IPS-NIHi11 (cell line): ENCODE results near the gene LSS.
A peak's percentile ranks its signal among the peaks of the same experiment; 100 is the strongest.

Source experiments
- DNase-seq: peaks from one replicate; pipeline ENCODE4 v3.0.0; 2012; ENCODE audit warnings: mixed read lengths, low spot score

The LSS gene

GRCh38 chr21:46218906-46219590 lies 9.5 kb downstream of the LSS start:
- no peak for DNase-seq

DNA sequence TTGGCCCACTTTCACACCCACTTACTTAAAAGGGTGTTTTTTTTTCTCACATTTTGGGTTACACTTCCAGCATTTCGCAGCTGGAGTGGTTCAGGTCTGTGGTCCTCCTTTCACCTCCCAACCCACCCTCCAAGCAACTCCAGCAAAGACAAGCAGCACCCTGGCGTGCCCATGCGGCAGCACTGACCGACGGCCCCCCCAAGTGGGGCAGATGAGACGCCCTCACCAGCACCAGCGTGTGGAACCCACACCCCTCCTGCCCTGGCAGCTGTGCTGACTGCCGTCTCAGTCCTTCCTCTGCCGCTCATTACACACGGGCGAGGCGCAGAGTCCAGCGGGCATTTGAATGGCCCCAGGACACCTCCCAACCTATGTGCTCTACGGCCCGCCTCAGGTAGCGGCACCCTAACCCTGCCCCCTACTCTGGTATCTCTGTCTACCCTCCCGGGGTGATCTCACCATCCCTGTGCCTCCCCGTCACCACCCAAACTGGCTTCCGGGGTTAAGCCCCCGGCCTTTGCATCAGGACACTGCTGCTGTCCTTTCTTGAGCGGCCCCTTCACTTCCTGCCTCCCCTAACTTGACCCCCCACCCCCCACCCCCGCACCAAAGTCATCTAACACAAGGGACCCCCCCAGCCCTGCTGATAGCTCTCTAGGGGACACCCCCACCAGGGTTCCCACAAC lies 10.9 kb downstream of the LSS start:
- no peak for DNase-seq

DNA sequence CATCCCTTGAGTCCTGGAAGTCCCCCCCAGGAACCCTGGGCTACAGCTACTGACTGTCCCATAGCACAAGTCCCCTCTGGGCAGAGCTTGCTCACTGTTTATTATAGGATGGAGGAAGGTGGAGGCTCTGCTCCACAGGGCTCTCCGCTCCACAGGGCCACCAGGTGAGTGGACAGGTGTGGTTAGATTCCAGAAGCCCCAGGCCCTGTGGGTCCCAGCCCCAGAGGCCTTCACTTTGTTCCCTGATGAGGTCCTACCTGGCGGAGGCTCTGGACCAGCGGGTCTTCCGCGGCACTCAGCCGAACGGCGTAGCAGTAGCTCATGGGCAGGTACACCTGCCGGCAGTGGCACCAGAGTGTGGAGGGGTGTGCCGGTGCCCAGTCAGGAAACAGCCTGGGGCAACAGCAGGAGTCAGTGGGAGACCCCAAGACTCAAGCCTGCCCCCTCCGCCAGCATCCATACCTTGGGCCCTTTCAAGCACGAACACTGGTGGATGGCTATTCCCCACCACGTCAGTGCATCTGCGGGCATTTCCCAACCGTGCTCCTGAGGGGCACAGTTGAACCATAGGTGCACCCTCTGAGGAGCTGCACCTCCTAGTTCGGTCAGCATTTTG lies 12.3 kb downstream of the LSS start:
- DNase-seq, result no peak

GRCh38 chr21:46215436-46216131 lies 13.0 kb downstream of the LSS start:
- no peak for DNase-seq

DNA sequence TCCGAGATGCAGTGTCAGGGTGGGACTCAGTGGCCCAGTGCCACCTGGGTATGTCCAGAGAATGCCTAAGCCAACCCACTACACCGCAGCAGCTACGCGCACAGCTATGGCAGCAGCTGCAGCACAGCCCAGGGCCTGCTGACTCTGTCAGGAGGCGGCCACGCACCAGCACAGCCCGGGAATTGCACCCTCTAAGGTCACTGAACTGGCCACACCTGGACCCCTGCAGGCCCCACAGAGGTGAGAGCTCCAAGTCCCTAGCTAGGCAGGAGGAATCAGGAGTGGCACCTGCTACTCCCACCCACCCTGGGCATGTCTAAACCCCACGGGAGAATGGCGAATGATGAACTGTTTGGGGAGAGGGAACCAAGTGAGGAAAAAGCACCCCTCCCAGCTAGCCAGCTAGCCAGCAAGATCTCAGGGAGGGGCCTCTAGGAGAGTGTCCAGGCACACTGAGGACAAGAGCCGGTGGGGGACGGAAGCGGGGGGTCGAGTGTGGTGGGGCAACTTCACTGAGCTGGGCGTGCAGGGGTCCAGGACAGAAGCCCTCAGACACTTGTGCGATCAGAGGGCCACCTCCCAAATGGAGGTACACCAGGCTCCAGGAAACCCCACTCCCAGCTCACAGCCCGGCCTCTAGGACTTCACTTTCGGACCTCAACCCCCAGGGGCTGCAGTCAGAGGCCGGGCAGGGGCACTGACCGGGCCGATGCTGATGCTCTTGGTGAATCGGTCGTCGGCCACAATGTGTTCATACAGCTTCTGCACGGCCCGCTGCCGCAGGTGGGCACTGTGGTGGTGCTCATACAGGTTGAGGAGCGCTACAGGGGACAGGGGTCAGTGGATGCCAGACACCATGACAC lies 13.9 kb downstream of the LSS start:
- no peak for DNase-seq

GRCh38 chr21:46213620-46214286 lies 14.8 kb downstream of the LSS start:
- DNase-seq, result no peak

- DNase-seq, result no peak
These were observed 15.7 kb downstream of the LSS start for GRCh38 chr21:46212721-46213484.

DNA sequence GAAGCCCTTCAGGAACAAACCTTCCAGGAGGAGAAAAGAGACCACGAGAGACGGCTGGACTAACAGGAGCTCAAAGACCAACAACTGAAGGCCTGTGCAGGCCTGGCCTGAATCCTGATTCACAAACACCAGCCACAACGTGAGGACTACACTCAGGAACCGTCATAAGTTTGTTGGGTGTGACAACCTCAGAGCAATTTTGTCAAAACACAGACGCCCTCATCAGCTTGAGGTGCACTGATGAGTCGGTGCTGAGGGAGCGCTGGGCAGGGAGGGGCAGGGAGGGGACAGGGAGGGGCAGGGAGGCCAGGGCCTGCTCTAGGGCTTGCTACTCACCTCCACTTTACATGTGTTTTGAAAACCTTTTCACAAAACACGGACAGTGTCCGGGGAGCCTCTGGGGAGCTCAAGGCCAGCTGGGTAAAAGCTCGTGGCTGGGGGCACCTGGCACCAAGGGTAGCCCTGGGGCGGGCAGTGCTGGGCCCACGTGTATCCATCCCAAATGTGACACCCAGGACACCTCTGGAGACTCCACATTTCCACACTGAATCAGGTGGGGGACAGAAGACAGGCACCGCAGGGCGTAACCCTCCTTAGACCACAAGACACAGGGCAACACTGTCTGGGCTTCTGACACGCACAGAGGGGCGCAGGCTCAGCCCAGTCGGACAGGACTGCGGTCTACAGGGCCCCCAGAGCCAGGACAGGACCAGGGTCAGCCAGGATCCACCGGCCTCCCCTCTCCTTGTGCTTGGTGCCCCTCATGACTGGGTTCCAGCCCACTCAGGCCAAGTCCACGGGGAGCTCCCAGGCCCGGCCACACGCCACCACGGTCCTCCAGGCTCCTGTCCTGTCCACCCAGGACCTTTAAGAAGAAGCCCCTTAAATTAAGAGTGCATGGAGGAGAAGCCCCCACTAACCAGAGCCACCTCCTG lies 16.5 kb downstream of the LSS start:
- no peak for DNase-seq

DNA sequence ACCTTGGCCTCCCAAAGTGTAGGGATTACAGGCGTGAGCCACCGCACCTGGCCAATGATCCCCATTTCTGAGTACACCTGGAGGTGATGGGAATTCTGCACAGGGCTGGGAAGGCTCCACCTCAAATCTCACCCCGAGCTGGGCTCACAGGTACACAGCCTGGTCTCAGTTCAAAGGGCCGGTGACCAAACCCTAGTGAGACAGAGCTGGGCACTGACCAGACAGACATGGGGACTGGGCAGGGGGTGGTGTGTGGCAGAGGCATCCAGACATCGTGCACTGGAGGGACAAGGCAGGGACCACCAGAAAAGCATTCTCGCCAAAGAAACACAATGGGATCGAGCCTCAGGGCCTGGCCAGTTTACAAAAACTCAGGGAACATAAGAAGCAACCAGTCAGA lies 17.2 kb downstream of the LSS start:
- no peak for DNase-seq

- DNase-seq, result peak; percentile 43
These were observed 18.0 kb downstream of the LSS start for GRCh38 chr21:46210378-46211136.

DNA sequence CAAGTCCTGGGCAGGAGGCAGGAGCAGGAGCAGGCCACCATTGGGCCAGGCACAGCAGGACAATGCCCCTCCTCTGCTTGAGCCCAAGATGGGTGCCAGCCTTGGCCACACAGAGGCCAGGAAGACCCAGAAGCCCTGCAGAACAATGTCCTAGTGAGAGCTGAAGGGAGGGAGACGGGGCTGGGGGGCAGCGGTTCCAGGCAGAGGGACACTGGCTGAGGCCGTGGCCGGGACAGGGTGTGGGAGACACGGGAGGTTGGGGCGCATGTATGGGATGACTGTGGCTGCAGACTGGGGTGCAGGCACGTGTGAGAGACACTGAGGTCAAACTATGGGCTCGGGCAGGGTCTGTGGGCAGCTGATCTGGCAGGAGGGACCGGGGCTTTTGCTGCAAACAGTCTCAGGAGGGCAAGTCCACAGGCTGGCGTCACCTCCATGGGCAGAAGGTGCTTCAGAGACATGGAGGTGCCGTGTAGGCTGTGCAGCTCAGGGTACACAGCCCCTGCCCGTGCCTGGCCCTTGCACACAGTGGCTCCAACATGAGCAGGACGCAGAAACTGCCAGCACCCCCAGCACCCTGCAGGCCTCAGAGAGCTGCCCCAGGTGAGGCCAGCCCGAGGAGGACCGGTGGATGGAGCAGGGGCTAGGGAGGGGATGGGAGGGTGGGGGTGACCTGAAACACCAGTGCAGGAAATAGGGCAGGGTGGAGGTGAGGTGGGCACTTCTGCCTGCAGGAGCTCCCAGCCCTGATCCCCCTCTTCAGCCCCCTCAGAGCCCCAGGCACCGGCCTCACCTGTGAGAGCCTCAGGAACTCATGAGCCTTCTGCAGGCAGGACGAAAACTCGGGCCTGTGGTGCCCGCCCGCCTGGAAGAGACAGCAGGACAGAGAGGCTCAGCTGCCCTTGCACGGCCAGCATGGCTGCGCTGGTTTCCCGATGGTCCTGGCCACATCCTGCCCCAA lies 19.5 kb downstream of the LSS start:
- no peak for DNase-seq

DNA sequence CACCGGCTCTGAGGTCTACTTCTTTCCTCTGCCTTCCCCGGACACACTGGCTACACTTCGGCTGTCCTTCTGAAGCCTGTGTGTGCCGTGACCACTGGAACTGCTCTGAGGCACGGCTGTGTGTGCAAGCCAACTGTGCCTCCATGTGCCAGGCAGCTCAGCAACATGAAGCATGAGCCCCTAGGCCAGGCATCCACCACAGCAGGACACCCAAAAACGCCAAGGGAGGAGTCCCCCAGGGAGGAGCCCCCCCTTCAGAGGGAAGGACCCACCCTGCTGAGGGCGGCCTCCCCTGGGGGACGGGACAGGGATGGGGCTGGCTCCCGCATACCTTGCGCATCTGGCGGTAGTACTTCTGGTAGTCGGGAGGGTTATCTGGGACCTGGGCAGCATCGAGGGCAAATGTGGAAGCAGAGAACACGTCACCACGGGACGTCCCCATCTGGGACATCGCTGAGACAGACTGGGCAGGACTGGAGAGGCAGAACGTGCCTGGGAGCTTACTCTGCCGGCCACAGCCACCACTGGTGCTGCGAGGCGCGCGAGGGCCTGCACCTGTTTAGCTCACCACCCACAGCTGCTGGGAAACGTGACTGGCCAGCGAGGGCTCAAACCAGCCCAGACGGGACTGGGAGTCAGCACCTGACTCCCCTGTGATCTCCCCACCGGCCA lies 20.5 kb downstream of the LSS start:
- DNase-seq, result no peak

- DNase-seq, result no peak
These were observed 21.3 kb downstream of the LSS start for GRCh38 chr21:46207006-46207919.

DNA sequence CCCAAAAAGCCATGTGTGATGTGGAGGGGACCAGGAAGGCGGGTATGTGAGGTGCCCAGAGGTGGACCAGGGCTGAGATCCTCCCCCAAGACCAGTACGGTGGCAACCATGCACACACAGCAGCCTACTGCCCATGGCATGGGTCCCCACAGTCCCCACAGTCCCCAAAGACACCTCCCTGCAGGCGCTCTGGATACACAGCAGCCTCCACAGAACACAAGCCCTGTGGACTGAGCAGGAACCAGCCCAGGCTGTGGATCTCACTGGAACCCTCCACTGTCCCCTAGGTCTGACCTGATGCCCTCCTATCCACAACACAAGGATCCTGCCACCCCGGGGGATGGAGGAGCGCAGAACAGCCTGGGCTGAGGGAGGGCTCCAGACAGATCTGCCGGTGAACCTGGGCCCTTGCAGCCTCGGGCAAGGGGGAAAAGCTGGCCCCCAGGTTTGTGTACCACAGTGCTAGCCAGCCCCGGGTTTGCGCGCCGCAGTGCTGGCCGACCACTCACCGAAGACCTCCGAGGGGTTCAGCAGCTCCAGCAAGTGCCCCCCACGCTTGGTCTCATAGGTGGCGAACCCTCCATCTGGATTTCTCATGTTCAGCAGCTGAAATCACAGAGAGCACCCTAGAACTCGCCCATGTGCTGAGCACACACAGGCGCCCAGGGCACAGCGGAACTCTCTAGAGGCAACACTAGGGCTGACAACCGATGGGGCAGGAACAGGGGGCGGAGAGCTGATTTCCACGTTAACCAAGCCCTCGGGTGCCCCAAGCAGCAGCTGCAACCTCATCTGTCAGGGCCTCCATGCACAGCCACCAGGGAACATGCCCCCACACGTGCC lies 22.2 kb downstream of the LSS start:
- no peak for DNase-seq

GRCh38 chr21:46205766-46206162 lies 22.8 kb downstream of the LSS start:
- no peak for DNase-seq
